GM23338 (cell line): ENCODE results near the gene FREY1. TPM values are rescaled to one million over a fixed set of nuclear protein-coding genes. Genes with fewer than 3 reads are reported as not detected.

Experiments used
- ATAC-seq: fragments of 200-7000 bp; cut with Tn5 transposase; 3 replicates; pipeline ENCODE4 v1.9.1; 2020
- DNase-seq: peaks from one replicate; pipeline ENCODE4 v3.0.0-alpha.2; 2015; ENCODE audit warnings: low spot score
- H2AFZ ChIP-seq: fragments of 200-600 bp; sonication (generic); 2 replicates; pipeline ENCODE4 v1.8.0; 2016; ENCODE audit warnings: antibody characterized with exemption, mild to moderate bottlenecking, moderate library complexity
- H3F3A ChIP-seq: fragments of 200-600 bp; sonication (generic); replicated peaks from 2 replicates; pipeline ENCODE4 v1.8.0; 2017; ENCODE audit warnings: antibody characterized with exemption, mixed run types, low read depth
- H3K27ac ChIP-seq: fragments of 200-600 bp; sonication (generic); 2 replicates; pipeline ENCODE4 v1.6.1; 2016; ENCODE audit warnings: low read depth
- H3K27me3 ChIP-seq: fragments of 200-600 bp; sonication (generic); 2 replicates; pipeline ENCODE4 v1.8.0; 2016; ENCODE audit warnings: mild to moderate bottlenecking, mixed run types, moderate library complexity; ENCODE audit not compliant: insufficient read depth
- H3K36me3 ChIP-seq: fragments of 200-600 bp; sonication (generic); 2 replicates; pipeline ENCODE4 v1.8.0; 2016; ENCODE audit warnings: mild to moderate bottlenecking; ENCODE audit not compliant: insufficient read depth
- H3K4me1 ChIP-seq: fragments of 200-600 bp; sonication (generic); 2 replicates; pipeline ENCODE4 v1.8.0; 2016; ENCODE audit warnings: mild to moderate bottlenecking, moderate library complexity; ENCODE audit not compliant: insufficient read depth
- H3K4me2 ChIP-seq: fragments of 200-600 bp; sonication (generic); 2 replicates; pipeline ENCODE4 v1.7.1; 2017; ENCODE audit warnings: mixed run types
- H3K4me3 ChIP-seq: fragments of 200-600 bp; sonication (generic); 2 replicates; pipeline ENCODE4 v1.6.1; 2016; ENCODE audit warnings: mixed run types
- H3K79me2 ChIP-seq: fragments of 200-600 bp; sonication (generic); replicated peaks from 2 replicates; pipeline ENCODE4 v1.8.0; 2017; ENCODE audit warnings: mild to moderate bottlenecking; ENCODE audit not compliant: insufficient read depth
- H3K9me2 ChIP-seq: fragments of 200-600 bp; sonication (generic); 2 replicates; pipeline ENCODE4 v1.8.0; 2017; ENCODE audit not compliant: insufficient read depth
- H4K20me1 ChIP-seq: fragments of 200-600 bp; sonication (generic); replicated peaks from 2 replicates; pipeline ENCODE4 v1.8.0; 2017; ENCODE audit warnings: mild to moderate bottlenecking; ENCODE audit not compliant: insufficient read depth
- H3K27ac Mint-ChIP-seq: 2 replicates; pipeline ENCODE4 v1.8.0; 2020; ENCODE audit warnings: inconsistent platforms, mild to moderate bottlenecking, moderate library complexity, mixed read lengths
- H3K27me3 Mint-ChIP-seq: 3 replicates; pipeline ENCODE4 v1.8.0; 2022; ENCODE audit warnings: low read depth, mild to moderate bottlenecking, moderate library complexity, mixed read lengths, inconsistent platforms; ENCODE audit not compliant: insufficient read depth, poor library complexity
- H3K36me3 Mint-ChIP-seq: 3 replicates; pipeline ENCODE4 v1.8.0; 2021; ENCODE audit warnings: low read depth, mild to moderate bottlenecking, inconsistent platforms, moderate library complexity, mixed read lengths
- H3K4me1 Mint-ChIP-seq: 3 replicates; pipeline ENCODE4 v1.8.0; 2020; ENCODE audit warnings: mild to moderate bottlenecking, inconsistent platforms, mixed read lengths
- H3K4me3 Mint-ChIP-seq: 3 replicates; pipeline ENCODE4 v1.8.0; 2021; ENCODE audit warnings: moderate library complexity, mild to moderate bottlenecking, inconsistent platforms, mixed read lengths
- H3K9me3 Mint-ChIP-seq: 3 replicates; pipeline ENCODE4 v1.8.0; 2020; ENCODE audit warnings: moderate library complexity, mild to moderate bottlenecking, inconsistent platforms, mixed read lengths
- CREB1 ChIP-seq: fragments of 250-450 bp; sonication (Bioruptor Pico); IDR thresholded peaks from 2 replicates; pipeline ENCODE4 v1.5.0; 2020; ENCODE audit warnings: low read depth, mild to moderate bottlenecking, moderate library complexity
- CTCF ChIP-seq, 2 experiments: fragments of 200-600 bp in 1 of 2; sonication (generic) in 1 of 2; conservative IDR thresholded peaks; 2 replicates each; pipeline versions ENCODE4 v1.5.1 to v1.6.1; 2016 to 2017; ENCODE audit warnings: antibody characterized with exemption in 2 of 2, low read depth in 2 of 2, mild to moderate bottlenecking in 2 of 2, moderate library complexity in 1 of 2
- ETS1 ChIP-seq: IDR thresholded peaks from 2 replicates; pipeline ENCODE4 v1.6.1; 2016; ENCODE audit warnings: antibody characterized with exemption
- EZH2 ChIP-seq: fragments of 200-600 bp; sonication (generic); IDR thresholded peaks from one replicate; pipeline ENCODE4 v1.8.0; 2017; ENCODE audit warnings: antibody characterized with exemption, mild to moderate bottlenecking, low read depth; ENCODE audit not compliant: unreplicated experiment
- EZH2phosphoT487 ChIP-seq: fragments of 200-600 bp; sonication (generic); IDR thresholded peaks from one replicate; pipeline ENCODE4 v1.8.1; 2018; ENCODE audit warnings: antibody characterized with exemption; ENCODE audit not compliant: unreplicated experiment
- JUNB ChIP-seq: IDR thresholded peaks from one replicate; pipeline ENCODE4 v1.6.1; 2016; ENCODE audit warnings: antibody characterized with exemption; ENCODE audit not compliant: unreplicated experiment
- NANOG ChIP-seq: IDR thresholded peaks from 2 replicates; pipeline ENCODE4 v1.6.1; 2016; ENCODE audit warnings: antibody characterized with exemption, borderline replicate concordance
- POLR2AphosphoS5 ChIP-seq: IDR thresholded peaks from 2 replicates; pipeline ENCODE4 v1.6.1; 2016; ENCODE audit warnings: antibody characterized with exemption, low read depth
- REST ChIP-seq: IDR thresholded peaks from one replicate; pipeline ENCODE4 v1.6.1; 2018; ENCODE audit warnings: antibody characterized with exemption; ENCODE audit not compliant: unreplicated experiment
- STAT1 ChIP-seq: IDR thresholded peaks from one replicate; pipeline ENCODE4 v1.6.1; 2016; ENCODE audit warnings: antibody characterized with exemption; ENCODE audit not compliant: unreplicated experiment
- ZNF114 ChIP-seq: fragments of 250-450 bp; sonication (Bioruptor Pico); IDR thresholded peaks from 2 replicates; pipeline ENCODE4 v1.5.0; 2020; ENCODE audit warnings: mild to moderate bottlenecking, moderate library complexity
- ZNF331 ChIP-seq: fragments of 250-450 bp; sonication (Bioruptor Pico); IDR thresholded peaks from 2 replicates; pipeline ENCODE4 v1.5.0; 2020; ENCODE audit warnings: low read depth, mild to moderate bottlenecking, moderate library complexity
- ZNF462 ChIP-seq: fragments of 250-450 bp; sonication (Bioruptor Pico); IDR thresholded peaks from 2 replicates; pipeline ENCODE4 v1.5.0; 2020; ENCODE audit warnings: mild to moderate bottlenecking, moderate library complexity
- polyA plus RNA-seq: library from polyadenylated mRNA; unstranded; fragments of >200 nt; fragmentation: Nextera tagmentation; extraction: Ambion mirVana; gene quantifications from 2 replicates; pipeline ENCODE4 v1.2.1, GENCODE V29; 2016
- total RNA-seq: library from RNA; depleted of rRNA; stranded (reverse); fragments of >200 nt; shearing (Covaris generic); gene quantifications from 2 replicates; pipeline ENCODE4 v1.2.3, GENCODE V29; 2014

The FREY1 gene
- total and polyA plus RNA-seq, 2 experiments from 2014 or later = 1.1 TPM; not detected in 1

- no peaks in the 10 kb centered on the region; the same call in 2 of the 3 replicates for H3K36me3 Mint-ChIP-seq
- no peak for DNase-seq
Observed at GRCh38 chr11:45890886-45891550, 16.1 kb downstream of the FREY1 start.

More at GRCh38 chr11:45890886-45891550, 16.1 kb downstream of the FREY1 start:
- Histone ChIP-seq H3K4me3 (no peak overlapping the region), H3K36me3 (no peaks in the 10 kb centered on the region), H4K20me1 (peaks cover 15% of the 10 kb centered on the region), H3F3A (0 out of 2 replicates have a peak, but pooled peaks cover 2% of the 10 kb centered on the region), H3K9me2 (no peaks in the 10 kb centered on the region), H2AFZ (no peak overlapping the region), H3K4me2 (no peak overlapping the region), H3K79me2 (peaks cover 9% of the 10 kb centered on the region; the same call in 1 of the 2 replicates), H3K27ac (no peak overlapping the region), H3K4me1 (peaks cover 18% of the 10 kb centered on the region), H3K27me3 (no peaks in the 10 kb centered on the region)
- Mint-ChIP-seq H3K27ac (no peak overlapping the region), H3K9me3 (no peaks in the 10 kb centered on the region), H3K4me3 (no peak overlapping the region), H3K4me1 (peaks cover 33% of the 10 kb centered on the region), H3K27me3 (peaks cover 12% of the 10 kb centered on the region)
- ATAC-seq = no peak
- TF ChIP-seq JUNB (no peak), NANOG (no peak), ZNF331 (CRISPR knock-in tag) (no peak), ZNF114 (CRISPR knock-in tag) (no peak), REST (no peak), POLR2AphosphoS5 (no peak), ETS1 (no peak), CTCF (conservative IDR thresholded peaks at IDR 0.05; ENCODE audit: low read depth in 2 of 2) (no peak; a peak in 1 of 4 replicates), EZH2phosphoT487 (no peak), ZNF462 (CRISPR knock-in tag) (no peak), EZH2 (no peak), CREB1 (CRISPR knock-in tag) (no peak), STAT1 (no peak)
